ENCODE results near the gene PPP1R15B. TPM values are rescaled to one million over a fixed set of nuclear protein-coding genes. Genes with fewer than 3 reads are reported as not detected.

PPP1R15B gene
- total RNA-seq, 1 donor from 2014 or later: 45.3 TPM

DNA sequence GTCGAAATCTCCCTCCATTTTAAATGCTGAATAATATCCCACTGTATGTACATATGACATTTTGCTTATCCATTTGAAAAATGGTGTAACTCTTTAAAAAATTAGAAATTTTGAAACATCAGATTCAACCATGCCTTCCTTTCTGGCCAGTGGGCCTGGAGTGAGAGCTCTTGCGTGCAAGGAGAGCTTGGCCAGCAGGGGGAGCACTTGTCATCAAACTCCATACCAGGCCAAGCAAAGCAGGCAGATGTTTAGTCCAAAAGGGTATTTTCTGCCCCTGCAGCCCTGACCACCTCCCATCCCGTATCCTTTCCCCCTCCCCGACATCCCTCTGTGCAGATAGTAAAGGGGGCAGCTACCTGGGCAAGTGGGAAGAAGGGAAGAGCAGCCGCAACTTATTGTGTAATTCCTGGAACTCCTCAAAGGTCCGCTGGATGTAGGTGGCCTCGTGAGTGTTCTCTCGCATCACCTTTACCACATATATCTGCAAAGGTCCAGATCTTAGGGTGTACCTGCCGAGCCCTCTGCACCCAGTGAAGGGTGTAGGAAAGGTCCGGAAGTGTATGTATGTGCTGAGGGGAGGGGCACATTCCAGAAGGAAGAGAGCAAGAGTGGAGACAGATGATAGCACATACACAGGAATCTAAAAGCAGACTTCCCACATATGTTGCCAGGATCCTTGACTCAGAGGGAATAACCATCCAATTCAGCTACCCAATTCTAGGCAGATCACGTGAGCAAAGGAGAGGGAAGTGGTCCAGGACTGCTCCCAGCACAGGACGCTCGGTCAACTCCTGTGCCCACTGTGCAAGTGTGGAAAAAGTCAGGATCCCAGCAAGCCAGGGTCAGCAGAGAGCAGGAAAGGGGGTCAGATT is 19.9 kb upstream of the PPP1R15B start:
- ATAC-seq (peak; percentile 83 to 84), DNase-seq (peak; percentile 89)
- Histone ChIP-seq H3K36me3 (peaks cover 97% of the 10 kb centered on the region), H3K4me3 (no peak overlapping the region), H3K4me1 (peaks cover 14% of the 10 kb centered on the region), H3K9me3 (no peaks in the 10 kb centered on the region), H3K27ac (no peak overlapping the region), H3K27me3 (ENCODE audit: low read depth) (no peaks in the 10 kb centered on the region)
- TF ChIP-seq CTCF (IDR thresholded peaks at IDR 0.05): peak; percentile 90
- intact Hi-C loops (cut with DNase I): no loop called here

- no peak overlapping the region for H3K27ac ChIP-seq
- intact Hi-C loops (cut with DNase I): no loop called here
- DNase-seq: no peak
- H3K36me3 ChIP-seq: peaks cover 97% of the 10 kb centered on the region
- TF ChIP-seq CTCF (IDR thresholded peaks at IDR 0.05): no peak
- H3K27me3 ChIP-seq (ENCODE audit: low read depth): no peaks in the 10 kb centered on the region
- H3K9me3 ChIP-seq: no peaks in the 10 kb centered on the region
- ATAC-seq: no peak
- peaks cover 2% of the 10 kb centered on the region for H3K4me1 ChIP-seq
- no peak overlapping the region for H3K4me3 ChIP-seq
These were observed 18.1 kb upstream of the PPP1R15B start for GRCh38 chr1:204429746-204430145.

GRCh38 chr1:204426971-204427701 is 15.5 kb upstream of the PPP1R15B start:
- no peak overlapping the region for H3K4me3 ChIP-seq
- H3K36me3 ChIP-seq: peaks cover 96% of the 10 kb centered on the region
- H3K4me1 ChIP-seq: no peaks in the 10 kb centered on the region
- no peak for TF ChIP-seq CTCF (IDR thresholded peaks at IDR 0.05)
- H3K27ac ChIP-seq: no peak overlapping the region
- peak in 1 of 2 donors; percentile 23 for ATAC-seq
- no peaks in the 10 kb centered on the region for H3K9me3 ChIP-seq
- intact Hi-C loops (cut with DNase I): no loop called here
- H3K27me3 ChIP-seq (ENCODE audit: low read depth): no peaks in the 10 kb centered on the region
- no peak for DNase-seq

DNA sequence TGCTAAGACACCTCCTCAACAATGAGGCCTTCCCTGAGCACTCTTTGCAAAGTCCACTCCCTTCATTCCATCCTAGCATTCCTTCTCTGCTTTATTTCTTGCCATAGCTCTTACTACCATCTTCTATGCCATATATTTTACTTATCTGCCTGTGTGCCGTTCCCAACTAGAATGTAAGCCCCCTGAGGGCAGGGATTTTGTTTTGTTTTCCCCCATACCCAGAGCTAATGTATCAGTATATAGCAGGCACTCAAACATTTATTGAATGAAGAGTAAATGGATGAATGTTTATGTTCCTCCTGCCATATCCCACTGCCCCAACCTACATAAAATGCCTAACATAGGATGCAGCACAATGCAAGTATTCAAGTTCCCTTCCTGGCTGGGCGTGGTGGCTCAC is 14.9 kb upstream of the PPP1R15B start:
- Histone ChIP-seq H3K4me3 (no peak overlapping the region), H3K36me3 (peaks cover 96% of the 10 kb centered on the region), H3K4me1 (no peaks in the 10 kb centered on the region), H3K9me3 (no peaks in the 10 kb centered on the region), H3K27me3 (ENCODE audit: low read depth) (no peaks in the 10 kb centered on the region), H3K27ac (no peak overlapping the region)
- intact Hi-C loops (cut with DNase I): no loop called here
- DNase-seq: no peak
- no peak for TF ChIP-seq CTCF (IDR thresholded peaks at IDR 0.05)
- no peak for ATAC-seq

DNA sequence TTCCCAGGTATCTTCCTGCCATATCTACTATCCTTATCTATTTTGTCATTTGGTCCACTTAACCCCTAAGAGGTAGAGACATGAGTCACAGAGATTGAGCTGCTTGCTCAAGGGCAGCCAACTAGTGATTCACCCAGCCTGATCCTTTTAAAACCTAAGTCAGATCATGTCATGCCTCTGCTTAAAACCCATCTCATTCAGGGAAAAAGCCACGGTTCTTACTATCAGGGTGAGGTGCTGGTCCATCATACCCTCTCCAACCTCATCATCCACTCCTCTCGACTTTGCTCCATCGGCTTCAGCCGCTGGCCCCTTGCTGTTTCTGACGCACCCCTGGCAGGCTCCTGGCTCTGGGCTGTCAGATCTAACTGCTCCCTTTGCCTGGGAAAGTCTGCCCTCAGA is 14.4 kb upstream of the PPP1R15B start:
- intact Hi-C loops (cut with DNase I): no loop called here
- H3K4me1 ChIP-seq: no peaks in the 10 kb centered on the region
- no peaks in the 10 kb centered on the region for H3K27me3 ChIP-seq (ENCODE audit: low read depth)
- no peak for TF ChIP-seq CTCF (IDR thresholded peaks at IDR 0.05)
- peaks cover 96% of the 10 kb centered on the region for H3K36me3 ChIP-seq
- ATAC-seq (peak in 1 of 2 donors; percentile 33), DNase-seq (no peak)
- H3K4me3 ChIP-seq: no peak overlapping the region
- no peaks in the 10 kb centered on the region for H3K9me3 ChIP-seq
- H3K27ac ChIP-seq: no peak overlapping the region

Data from lower lobe of right lung (tissue), 2 donors.